Right cardiac atrium (tissue), 5 donors: ENCODE results near the gene ZSCAN20. TPM values are rescaled to one million over a fixed set of nuclear protein-coding genes. Genes with fewer than 3 reads are reported as not detected.
"Not testable (repeated sequence)": the region's sequence is repeated elsewhere in the genome, so short reads cannot be mapped to it uniquely, and the experiment has no call there.

Source experiments
- ATAC-seq, 2 donors: fragments of 200-7000 bp; cut with Tn5 transposase; one replicate each; pipeline versions ENCODE4 v1.8.0 to v1.9.1; 2020; ENCODE audit warnings: moderate library complexity in 2 of 2, mild to moderate bottlenecking in 1 of 2
- DNase-seq, 3 donors: peaks; one replicate each; pipeline ENCODE4 v3.0.0-alpha.2; 2020
- H3K27ac ChIP-seq: one replicate; pipeline ENCODE4 v1.5.1; 2013; ENCODE audit warnings: mild to moderate bottlenecking, low read length, control low read depth, moderate library complexity
- H3K27me3 ChIP-seq: one replicate; pipeline ENCODE4 v1.6.1; 2013; ENCODE audit not compliant: control insufficient read depth, insufficient read depth
- H3K4me1 ChIP-seq: one replicate; pipeline ENCODE4 v1.6.1; 2013; ENCODE audit warnings: low read length; ENCODE audit not compliant: control insufficient read depth, insufficient read depth
- H3K4me3 ChIP-seq: one replicate; pipeline ENCODE4 v1.5.1; 2013; ENCODE audit warnings: low read length, control low read depth
- H3K9me3 ChIP-seq: one replicate; pipeline ENCODE4 v1.6.1; 2013; ENCODE audit warnings: low read length; ENCODE audit not compliant: control insufficient read depth
- WGBS: extraction: QIAGEN DNeasy Blood & Tissue Kit; methylation state at CpG from one replicate; pipeline ENCODE4 v1.1.7; 2013; 5-methylcytosine and 5-hydroxymethylcytosine counted together
- intact Hi-C, 4 donors: fragments of 100-400 bp; cut with DNase I; formaldehyde crosslinking; loops; one replicate each; pipeline versions ENCODE4 v1.11.0 to v1.14.0; 2022 to 2023
- polyA plus RNA-seq: library from polyadenylated mRNA; stranded (reverse); fragments of 200-250 nt; gene quantifications from one replicate; pipeline ENCODE4 v1.2.3, GENCODE V29; 2013
- total RNA-seq, 4 donors: library from RNA; stranded (reverse); fragmentation: NEBNext Ultra II Directional; extraction: Animal tissue kit (Norgen Biotek cat#: 25700); gene quantifications; one replicate each; pipeline ENCODE4 v1.2.1, GENCODE V29; 2021
- donor health status: healthy with polysubstance abuse.
- donor health status: DM: no; HTN: yes; CAD: no.
- donor health status: DM: no; HTN: no; CAD: no.
- donor health status: DM: no; HTN: yes; CAD: no; lungs with severe emphysema.
- donor health status: DM: yes; HTN: yes; CAD: no.

Gene ZSCAN20
- total and polyA plus RNA-seq, 5 donors: 1.6 to 5.9 (median 4.9) TPM

GRCh38 chr1:33482412-33482811 lies 10.0 kb downstream of the ZSCAN20 start:
- DNase-seq (no peak), ATAC-seq (no peak)
- H3K27me3 ChIP-seq: no peaks in the 10 kb centered on the region
- H3K4me3 ChIP-seq: no peak overlapping the region
- intact Hi-C loops: no loop called here
- no peak overlapping the region for H3K27ac ChIP-seq
- 97% methylated on average over 2 of the region's 2 CpGs for WGBS
- no peaks in the 10 kb centered on the region for H3K9me3 ChIP-seq
- no peaks in the 10 kb centered on the region for H3K4me1 ChIP-seq

- no peaks in the 10 kb centered on the region for H3K4me1 ChIP-seq
- intact Hi-C loops: no loop called here
- no peak overlapping the region for H3K27ac ChIP-seq
- H3K4me3 ChIP-seq: no peak overlapping the region
- DNase-seq: no peak
- peaks cover 3% of the 10 kb centered on the region for H3K9me3 ChIP-seq
- no peaks in the 10 kb centered on the region for H3K27me3 ChIP-seq
- WGBS: 96% methylated on average over 2 of the region's 2 CpGs
- no peak for ATAC-seq
Observed at GRCh38 chr1:33488624-33489023, 16.2 kb downstream of the ZSCAN20 start.

GRCh38 chr1:33494929-33495328 lies 22.5 kb downstream of the ZSCAN20 start:
- Histone ChIP-seq H3K4me1 (no peaks in the 10 kb centered on the region), H3K9me3 (peaks cover 14% of the 10 kb centered on the region), H3K27me3 (no peaks in the 10 kb centered on the region), H3K27ac (no peak overlapping the region), H3K4me3 (no peak overlapping the region)
- no peak for ATAC-seq
- intact Hi-C loops: no loop called here
- WGBS: 98% methylated on average over 9 of the region's 9 CpGs
- no peak for DNase-seq

- intact Hi-C loops: no loop called here
- H3K9me3 ChIP-seq: peaks cover 14% of the 10 kb centered on the region
- WGBS: 98% methylated on average over 1 of the region's 1 CpG
- no peaks in the 10 kb centered on the region for H3K4me1 ChIP-seq
- ATAC-seq: no peak
- DNase-seq: no peak
- no peaks in the 10 kb centered on the region for H3K27me3 ChIP-seq
- H3K4me3 ChIP-seq: no peak overlapping the region
- H3K27ac ChIP-seq: no peak overlapping the region
Observed at GRCh38 chr1:33497410-33497809, 25.0 kb downstream of the ZSCAN20 start.

- Histone ChIP-seq H3K27me3 (no peaks in the 10 kb centered on the region), H3K4me3 (no peak overlapping the region), H3K9me3 (no peaks in the 10 kb centered on the region), H3K4me1 (no peaks in the 10 kb centered on the region), H3K27ac (no peak overlapping the region)
- intact Hi-C loops: no loop called here
- 72% methylated on average over 4 of the region's 4 CpGs for WGBS
- DNase-seq: no peak
- no peak for ATAC-seq
Observed at GRCh38 chr1:33500547-33500946, 28.1 kb downstream of the ZSCAN20 start.

GRCh38 chr1:33501309-33501708 lies 28.9 kb downstream of the ZSCAN20 start:
- WGBS: 88% methylated on average over 2 of the region's 2 CpGs
- intact Hi-C loops: no loop called here
- ATAC-seq (no peak), DNase-seq (no peak)
- Histone ChIP-seq H3K27ac (no peak overlapping the region), H3K27me3 (no peaks in the 10 kb centered on the region), H3K4me3 (no peak overlapping the region), H3K9me3 (no peaks in the 10 kb centered on the region), H3K4me1 (no peaks in the 10 kb centered on the region)

GRCh38 chr1:33501774-33502173 lies 29.3 kb downstream of the ZSCAN20 start:
- Histone ChIP-seq H3K4me3 (no peak overlapping the region), H3K27ac (no peak overlapping the region), H3K9me3 (no peaks in the 10 kb centered on the region), H3K27me3 (no peaks in the 10 kb centered on the region), H3K4me1 (no peaks in the 10 kb centered on the region)
- WGBS: 90% methylated on average over 8 of the region's 8 CpGs
- DNase-seq (no peak), ATAC-seq (no peak)
- intact Hi-C loops: no loop called here

GRCh38 chr1:33502726-33503125 lies 30.3 kb downstream of the ZSCAN20 start:
- 62% methylated on average over 5 of the region's 5 CpGs for WGBS
- no peak for ATAC-seq

GRCh38 chr1:33503506-33503905 lies 31.1 kb downstream of the ZSCAN20 start:
- H3K9me3 ChIP-seq: no peaks in the 10 kb centered on the region
- H3K27me3 ChIP-seq: no peaks in the 10 kb centered on the region
- H3K4me1 ChIP-seq: no peaks in the 10 kb centered on the region
- ATAC-seq (no peak), DNase-seq (no peak)
- WGBS: 83% methylated on average over 1 of the region's 1 CpG
- H3K4me3 ChIP-seq: no peak overlapping the region
- no peak overlapping the region for H3K27ac ChIP-seq
- intact Hi-C loops: no loop called here

More at GRCh38 chr1:33502726-33503125, 30.3 kb downstream of the ZSCAN20 start:
- Histone ChIP-seq H3K4me3 (no peak overlapping the region), H3K4me1 (no peaks in the 10 kb centered on the region), H3K9me3 (no peaks in the 10 kb centered on the region), H3K27me3 (no peaks in the 10 kb centered on the region), H3K27ac (no peak overlapping the region)
- intact Hi-C loops: no loop called here
- DNase-seq: no peak

GRCh38 chr1:33507661-33508060 lies 35.2 kb downstream of the ZSCAN20 start:
- no peak overlapping the region for H3K4me3 ChIP-seq
- DNase-seq (no peak), ATAC-seq (no peak)
- intact Hi-C loops: no loop called here
- no peaks in the 10 kb centered on the region for H3K9me3 ChIP-seq
- H3K4me1 ChIP-seq: no peaks in the 10 kb centered on the region
- H3K27ac ChIP-seq: no peak overlapping the region
- 92% methylated on average over 3 of the region's 3 CpGs for WGBS
- no peaks in the 10 kb centered on the region for H3K27me3 ChIP-seq

GRCh38 chr1:33508151-33508550 lies 35.7 kb downstream of the ZSCAN20 start:
- H3K27ac ChIP-seq: no peak overlapping the region
- intact Hi-C loops: no loop called here
- no peak for DNase-seq
- no peaks in the 10 kb centered on the region for H3K4me1 ChIP-seq
- 77% methylated on average over 1 of the region's 1 CpG for WGBS
- ATAC-seq: no peak
- no peaks in the 10 kb centered on the region for H3K27me3 ChIP-seq
- H3K9me3 ChIP-seq: no peaks in the 10 kb centered on the region
- no peak overlapping the region for H3K4me3 ChIP-seq

GRCh38 chr1:33509276-33509675 lies 36.8 kb downstream of the ZSCAN20 start:
- H3K27ac ChIP-seq, intact Hi-C loops, H3K9me3 ChIP-seq: not testable (repeated sequence)

More at GRCh38 chr1:33509276-33509675, 36.8 kb downstream of the ZSCAN20 start:
- not testable (repeated sequence) for H3K4me3 ChIP-seq, ATAC-seq, DNase-seq, H3K27me3 ChIP-seq, H3K4me1 ChIP-seq
- WGBS: 93% methylated on average over 24 of the region's 24 CpGs
